Activated naive CD4-positive, alpha-beta T cell treated with anti-CD3 and anti-CD28 coated beads, Interleukin-2, amount 50 U/mL, for 72 hours (primary cell): Measurements from ENCODE around the gene VPS51. TPM values are rescaled to one million over a fixed set of nuclear protein-coding genes. Genes with fewer than 3 reads are reported as not detected.

Experiments
- ATAC-seq, 2 donors: fragments of 150-1000 bp; cut with Tn5 transposase; 2 replicates each; pipeline ENCODE4 v1.10.0; 2021; ENCODE audit warnings: mild to moderate bottlenecking in 2 of 2, moderate library complexity in 2 of 2
- DNase-seq, 2 donors: peaks; one replicate each; pipeline ENCODE4 v3.0.0; 2021 to 2022; ENCODE audit warnings: low spot score in 2 of 2
- H3K27ac Mint-ChIP-seq, 2 donors: one replicate each; pipeline ENCODE4 v1.8.0; 2022; ENCODE audit warnings: mild to moderate bottlenecking in 2 of 2, mixed read lengths in 2 of 2
- H3K36me3 Mint-ChIP-seq, 2 donors: one replicate each; pipeline ENCODE4 v1.8.0; 2022; ENCODE audit warnings: mixed read lengths in 2 of 2
- H3K9me3 Mint-ChIP-seq, 2 donors: one replicate each; pipeline ENCODE4 v1.8.0; 2022; ENCODE audit warnings: mixed read lengths in 2 of 2
- total RNA-seq, 2 donors: library from RNA; stranded (reverse); gene quantifications; one replicate each; pipeline ENCODE4 v1.2.3, GENCODE V29; 2022

VPS51 gene
- total RNA-seq, 2 donors from 2014 or later = 60.4 to 101 TPM

GRCh38 chr11:65089621-65090020, 6.4 kb upstream of the VPS51 start:
- no peak for DNase-seq
- H3K36me3 Mint-ChIP-seq = peaks cover 8% of the 10 kb centered on the region in 2 donors
- no peaks in the 10 kb centered on the region for H3K9me3 Mint-ChIP-seq
- no peak for ATAC-seq
- H3K27ac Mint-ChIP-seq = no peak overlapping the region

DNA sequence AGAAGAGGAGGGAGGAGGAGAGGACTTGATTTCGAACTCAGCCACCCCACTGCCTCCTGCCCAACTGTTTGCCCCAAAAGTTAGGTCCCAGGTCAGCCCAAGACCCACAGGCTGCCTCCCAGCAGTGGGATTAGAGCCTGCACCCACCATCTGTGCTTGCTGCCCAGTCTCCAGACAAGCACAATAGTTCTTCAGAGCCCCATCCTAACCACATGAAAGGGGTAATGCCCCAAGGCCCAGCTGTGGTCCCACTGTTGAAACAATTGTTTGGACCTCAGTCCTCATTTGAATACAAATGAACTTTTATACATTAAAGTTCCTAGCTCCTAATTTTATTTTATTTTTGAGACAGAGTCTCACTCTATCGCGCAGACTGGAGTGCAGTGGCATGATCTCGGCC, 5.4 kb upstream of the VPS51 start:
- peaks cover 3 to 8% of the 10 kb centered on the region in 2 donors for H3K36me3 Mint-ChIP-seq
- ATAC-seq = no peak

DNA sequence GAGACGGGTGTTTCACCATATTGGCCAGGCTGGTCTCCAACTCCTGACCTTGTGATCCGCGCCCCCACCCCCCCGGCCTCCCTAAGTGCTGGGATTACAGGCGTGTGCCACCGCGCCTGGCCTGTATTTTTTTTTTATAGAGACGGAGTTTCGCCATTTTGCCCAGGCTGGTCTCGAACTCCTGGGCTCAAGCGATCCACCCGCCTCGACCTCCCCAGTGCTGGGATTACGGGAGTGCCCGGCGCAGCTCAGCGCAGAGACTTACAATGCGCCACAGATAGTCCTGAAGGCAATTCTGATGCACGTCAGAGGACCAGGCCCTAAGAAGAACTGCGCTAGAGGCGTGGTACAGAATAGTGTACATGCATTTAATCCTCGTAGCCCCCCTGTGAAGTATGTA, 587 bp upstream of the VPS51 start:
- no peaks in the 10 kb centered on the region for H3K9me3 Mint-ChIP-seq
- DNase-seq (no peak), ATAC-seq (no peak)
- no peaks in the 10 kb centered on the region for H3K36me3 Mint-ChIP-seq
- peak overlapping the region; percentile 87 to 98 for H3K27ac Mint-ChIP-seq

More for the DNA sequence above, 5.4 kb upstream of the VPS51 start:
- Mint-ChIP-seq H3K9me3 (no peaks in the 10 kb centered on the region), H3K27ac (no peak overlapping the region)
- DNase-seq = no peak

- Mint-ChIP-seq H3K36me3 (no peaks in the 10 kb centered on the region), H3K9me3 (no peaks in the 10 kb centered on the region), H3K27ac (peak overlapping the region; percentile 50 to 87)
- DNase-seq (no peak), ATAC-seq (no peak)
These were observed 912 bp downstream of the VPS51 start for GRCh38 chr11:65096926-65097325.

DNA sequence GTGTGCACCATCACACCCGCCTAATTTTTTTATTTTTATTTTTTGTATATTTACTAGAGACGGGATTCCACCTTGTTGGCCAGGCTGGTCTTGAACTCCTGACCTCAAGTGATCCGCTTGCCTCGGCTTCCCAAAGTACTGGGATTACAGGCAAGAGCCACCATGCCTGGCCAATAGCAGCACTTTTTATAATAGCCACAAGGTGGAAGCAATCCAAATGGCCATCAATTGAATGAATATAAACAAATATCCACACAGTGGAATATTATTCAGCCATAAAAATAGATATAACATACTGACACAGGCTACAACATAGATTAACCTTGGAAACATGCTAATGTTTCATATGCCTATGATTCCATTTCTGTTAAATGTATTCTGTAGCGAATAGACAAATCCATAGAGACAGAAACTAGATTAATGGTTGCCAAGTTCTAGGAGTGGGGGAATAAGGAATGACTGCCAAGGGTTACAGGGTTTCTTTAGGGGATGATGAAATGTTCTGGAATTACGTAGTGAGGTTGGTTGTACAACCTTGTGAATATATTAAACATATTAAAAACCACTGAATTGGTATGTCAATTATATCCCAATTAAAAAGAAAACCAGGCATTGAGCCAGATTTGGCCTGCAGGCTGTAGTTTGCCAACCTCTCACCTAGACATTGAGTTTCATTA, 4.8 kb downstream of the VPS51 start:
- DNase-seq = no peak
- peak overlapping the region in 1 of 2 donors; percentile 7 for H3K27ac Mint-ChIP-seq
- ATAC-seq = no peak
- H3K36me3 Mint-ChIP-seq = no peaks in the 10 kb centered on the region
- no peaks in the 10 kb centered on the region for H3K9me3 Mint-ChIP-seq

DNA sequence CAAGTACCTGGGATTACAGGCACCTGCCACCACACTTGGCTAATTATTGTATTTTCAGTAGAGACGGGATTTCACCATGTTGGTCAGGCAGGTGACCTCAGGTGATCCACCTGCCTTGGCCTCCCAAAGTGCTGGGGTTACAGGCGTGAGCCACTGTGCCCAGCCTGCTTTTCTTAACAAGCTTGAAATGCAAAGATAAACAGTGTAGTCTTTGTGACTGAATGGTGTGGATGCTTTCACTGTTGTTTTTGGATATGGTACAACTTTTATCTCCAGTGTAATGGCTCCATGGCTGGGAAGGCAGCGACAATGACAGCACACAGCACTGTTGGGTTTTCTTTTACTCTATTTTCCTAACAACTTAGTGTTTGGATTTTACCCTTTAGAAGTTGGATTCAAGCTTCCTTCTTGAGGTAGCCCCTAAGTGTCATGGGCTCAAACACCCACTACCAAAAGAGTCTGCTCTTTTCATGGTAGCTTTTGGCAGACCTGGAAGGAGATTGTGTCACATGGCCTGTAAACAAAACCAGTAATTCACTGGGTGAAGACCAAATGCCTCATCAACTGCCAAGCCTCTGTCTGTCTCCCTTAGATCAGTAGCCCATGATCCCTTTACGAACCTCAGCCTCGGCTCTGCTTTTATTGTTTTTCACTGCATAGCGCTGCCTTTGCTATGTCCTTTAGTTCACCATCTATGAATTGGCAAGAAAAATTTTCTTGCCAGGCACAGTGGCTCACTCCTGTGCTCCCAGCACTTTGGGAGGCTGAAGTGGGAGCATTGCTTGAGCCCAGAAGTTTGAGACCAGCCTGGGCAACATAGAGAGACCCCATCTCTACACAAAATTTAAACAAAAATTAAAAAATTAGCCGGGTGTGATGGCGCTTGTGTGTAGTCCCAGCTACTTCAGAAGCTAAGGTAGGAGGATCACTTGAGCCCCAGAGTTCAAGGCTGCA, 6.4 kb downstream of the VPS51 start:
- no peak for DNase-seq
- no peaks in the 10 kb centered on the region for H3K9me3 Mint-ChIP-seq
- H3K27ac Mint-ChIP-seq = peak overlapping the region in 1 of 2 donors; percentile 16
- ATAC-seq = no peak
- H3K36me3 Mint-ChIP-seq = no peaks in the 10 kb centered on the region

DNA sequence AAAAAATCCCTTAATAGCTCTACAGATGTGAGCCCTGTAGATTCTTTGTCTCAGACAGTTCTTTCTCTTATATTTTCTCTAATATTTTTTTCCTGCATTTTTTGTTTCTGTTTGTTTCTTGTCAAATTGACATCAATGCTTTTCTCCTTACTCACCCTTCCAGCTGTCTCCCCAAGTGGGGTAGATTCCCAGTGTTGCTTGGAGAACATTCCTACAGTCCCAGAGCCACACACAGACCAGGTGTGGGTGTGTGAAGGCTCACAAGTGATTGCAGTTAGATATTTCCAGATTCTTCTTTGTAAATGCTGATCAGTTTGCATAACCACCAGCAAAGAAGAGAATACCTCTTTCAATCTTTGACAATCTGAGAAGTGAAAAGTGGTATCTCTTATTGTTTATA, 7.5 kb downstream of the VPS51 start:
- Mint-ChIP-seq H3K36me3 (no peaks in the 10 kb centered on the region), H3K27ac (peak overlapping the region; percentile 16 to 21), H3K9me3 (no peaks in the 10 kb centered on the region)
- ATAC-seq (no peak), DNase-seq (no peak)

- Mint-ChIP-seq H3K36me3 (no peaks in the 10 kb centered on the region), H3K9me3 (no peaks in the 10 kb centered on the region), H3K27ac (peak overlapping the region; percentile 21 to 87)
- no peak for DNase-seq
- no peak for ATAC-seq
These were observed 8.6 kb downstream of the VPS51 start for GRCh38 chr11:65104628-65105027.

DNA sequence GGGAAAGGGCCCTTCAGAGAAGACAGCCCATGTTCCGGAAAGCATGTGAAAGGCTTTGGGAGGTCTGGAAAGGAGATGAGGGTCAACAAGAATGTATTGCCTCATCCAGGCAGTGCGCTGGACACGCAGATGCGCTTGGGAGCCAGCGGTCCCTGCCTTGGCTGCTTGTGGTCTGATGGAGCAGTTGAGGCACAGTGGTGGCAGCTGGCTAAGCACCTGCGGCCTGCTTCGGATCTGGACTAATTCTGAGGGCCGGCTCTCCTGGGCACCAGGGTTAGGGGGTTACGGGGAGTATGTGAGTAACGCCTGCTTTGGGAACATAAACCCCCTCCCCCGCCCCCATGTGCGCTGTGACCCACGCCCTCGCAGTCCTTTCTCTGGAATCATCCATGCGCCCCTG, 11.1 kb downstream of the VPS51 start:
- Mint-ChIP-seq H3K27ac (peak overlapping the region; percentile 32 to 55), H3K9me3 (no peaks in the 10 kb centered on the region), H3K36me3 (no peaks in the 10 kb centered on the region)
- DNase-seq (no peak), ATAC-seq (no peak)

GRCh38 chr11:65107751-65108468, 11.9 kb downstream of the VPS51 start:
- DNase-seq (no peak), ATAC-seq (no peak)

GRCh38 chr11:65108469-65109123, 12.6 kb downstream of the VPS51 start:
- H3K36me3 Mint-ChIP-seq = no peaks in the 10 kb centered on the region
- ATAC-seq = no peak
- no peak overlapping the region for H3K27ac Mint-ChIP-seq
- H3K9me3 Mint-ChIP-seq = no peaks in the 10 kb centered on the region
- DNase-seq = no peak

More at GRCh38 chr11:65107751-65108468, 11.9 kb downstream of the VPS51 start:
- H3K27ac Mint-ChIP-seq = no peak overlapping the region
- H3K9me3 Mint-ChIP-seq = no peaks in the 10 kb centered on the region
- H3K36me3 Mint-ChIP-seq = no peaks in the 10 kb centered on the region

DNA sequence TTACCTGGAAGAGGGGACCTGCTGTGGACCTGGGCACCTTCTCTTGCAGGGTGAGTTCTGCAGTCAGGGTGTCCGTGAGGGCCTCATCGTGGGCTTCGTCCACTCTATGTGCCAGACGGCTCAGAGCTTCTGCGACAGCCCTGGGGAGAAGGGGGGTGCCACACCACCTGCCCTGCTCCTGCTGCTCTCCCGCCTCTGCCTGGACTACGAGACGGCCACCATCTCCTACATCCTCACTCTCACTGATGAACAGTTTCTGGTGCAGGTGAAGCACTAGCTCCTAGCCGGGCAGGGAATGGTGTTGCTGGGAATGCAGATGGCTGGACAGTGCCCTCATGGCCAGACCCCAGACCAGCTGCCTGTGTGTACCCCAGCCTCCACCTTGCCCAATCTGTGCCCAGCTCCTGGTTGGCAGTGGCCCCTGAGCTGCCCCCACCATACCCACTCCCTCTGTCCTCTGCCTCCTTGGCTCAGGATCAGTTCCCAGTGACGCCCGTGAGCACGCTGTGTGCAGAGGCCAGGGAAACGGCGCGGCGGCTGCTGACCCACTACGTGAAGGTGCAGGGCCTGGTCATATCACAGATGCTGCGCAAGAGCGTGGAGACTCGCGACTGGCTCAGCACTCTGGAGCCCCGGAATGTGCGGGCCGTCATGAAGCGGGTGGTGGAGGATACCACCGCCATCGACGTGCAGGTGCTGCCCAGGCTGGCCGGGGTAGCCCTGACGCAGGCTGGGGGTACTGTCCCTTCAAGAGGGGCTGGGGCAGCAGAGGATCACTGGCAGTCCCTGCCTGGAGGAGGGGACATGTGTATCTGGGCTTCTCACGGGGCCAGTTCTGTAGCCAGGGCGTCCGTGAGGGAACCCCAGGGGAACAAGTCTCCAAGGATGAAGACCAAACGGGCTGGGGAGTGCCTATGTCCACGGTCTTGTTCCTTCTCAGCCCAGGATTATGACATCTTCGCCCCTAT, 13.5 kb downstream of the VPS51 start:
- no peaks in the 10 kb centered on the region for H3K9me3 Mint-ChIP-seq
- H3K27ac Mint-ChIP-seq = peak overlapping the region in 1 of 2 donors; percentile 15
- ATAC-seq (no peak), DNase-seq (no peak)
- H3K36me3 Mint-ChIP-seq = no peaks in the 10 kb centered on the region

GRCh38 chr11:65110354-65110861, 14.4 kb downstream of the VPS51 start:
- DNase-seq (peak; percentile 93 to 100), ATAC-seq (peak; percentile 36 to 61)
- Mint-ChIP-seq H3K36me3 (no peaks in the 10 kb centered on the region), H3K9me3 (no peaks in the 10 kb centered on the region), H3K27ac (peak overlapping the region in 1 of 2 donors; percentile 15)

- DNase-seq (no peak), ATAC-seq (no peak)
- no peaks in the 10 kb centered on the region for H3K36me3 Mint-ChIP-seq
- no peaks in the 10 kb centered on the region for H3K9me3 Mint-ChIP-seq
- peak overlapping the region in 1 of 2 donors; percentile 88 for H3K27ac Mint-ChIP-seq
These were observed 15.2 kb downstream of the VPS51 start for GRCh38 chr11:65111159-65111743.
